Naive thymus-derived CD8-positive, alpha-beta T cell (primary cell): ENCODE results near the gene CA4. TPM values are rescaled to one million over a fixed set of nuclear protein-coding genes. Genes with fewer than 3 reads are reported as not detected.
"Not testable (repeated sequence)": the region's sequence is repeated elsewhere in the genome, so short reads cannot be mapped to it uniquely, and the experiment has no call there.

Source experiments
- ATAC-seq, 2 donors: fragments of 150-1000 bp; cut with Tn5 transposase in 1 of 2; sonication (Bioruptor Pico), chemical (Tn5 transposase) in 1 of 2; 1 replicate in 1 of 2; 2 replicates in 1 of 2; pipeline ENCODE4 v1.10.0; 2021; ENCODE audit warnings: mild to moderate bottlenecking in 2 of 2, moderate library complexity in 2 of 2
- POLR2A ChIA-PET: fragments of 350-600 bp; sonication (Branson Sonifier 250); formaldehyde crosslinking; loops from one replicate; lab custom pipeline; 2021; ENCODE audit warnings: antibody characterized with exemption; lab: Charles Lee
- DNase-seq, 10 donors: peaks; one replicate each; pipeline versions ENCODE4 v3.0.0 to v3.0.0-alpha.2; 2020 to 2022
- H3K27ac Mint-ChIP-seq, 10 donors: one replicate each; pipeline ENCODE4 v1.8.0; 2020 to 2022; ENCODE audit warnings: mild to moderate bottlenecking in 10 of 10, mixed read lengths in 10 of 10, moderate library complexity in 4 of 10, inconsistent platforms in 1 of 10
- H3K27me3 Mint-ChIP-seq, 5 donors: one replicate each; pipeline ENCODE4 v1.8.0; 2021 to 2022; ENCODE audit warnings: mixed read lengths in 5 of 5
- H3K36me3 Mint-ChIP-seq, 3 donors: one replicate each; pipeline ENCODE4 v1.8.0; 2020 to 2022; ENCODE audit warnings: mixed read lengths in 3 of 3, mild to moderate bottlenecking in 2 of 3, inconsistent platforms in 1 of 3
- H3K4me1 Mint-ChIP-seq, 4 donors: one replicate each; pipeline ENCODE4 v1.8.0; 2021 to 2022; ENCODE audit warnings: mixed read lengths in 4 of 4
- H3K4me3 Mint-ChIP-seq, 10 donors: one replicate each; pipeline ENCODE4 v1.8.0; 2020 to 2022; ENCODE audit warnings: mild to moderate bottlenecking in 10 of 10, mixed read lengths in 10 of 10, moderate library complexity in 6 of 10, inconsistent platforms in 1 of 10
- H3K9me3 Mint-ChIP-seq, 9 donors: one replicate each; pipeline ENCODE4 v1.8.0; 2020 to 2022; ENCODE audit warnings: mixed read lengths in 9 of 9, mild to moderate bottlenecking in 3 of 9, inconsistent platforms in 1 of 9, moderate library complexity in 1 of 9
- polyA plus RNA-seq, 3 donors: library from polyadenylated mRNA; unstranded; fragments of 300-500 nt; fragmentation: Illumina TruSeq; gene quantifications; one replicate each; pipeline ENCODE4 v1.2.3, GENCODE V29; 2021
- total RNA-seq, 8 experiments: library from RNA in 2 of 8; stranded (reverse) in 2 of 8; gene quantifications; one replicate each; pipeline ENCODE4 v1.2.3 and lab custom pipeline; 2021 to 2026

The CA4 gene
- total and polyA plus RNA-seq, 5 experiments from 2014 or later: not detected

DNA sequence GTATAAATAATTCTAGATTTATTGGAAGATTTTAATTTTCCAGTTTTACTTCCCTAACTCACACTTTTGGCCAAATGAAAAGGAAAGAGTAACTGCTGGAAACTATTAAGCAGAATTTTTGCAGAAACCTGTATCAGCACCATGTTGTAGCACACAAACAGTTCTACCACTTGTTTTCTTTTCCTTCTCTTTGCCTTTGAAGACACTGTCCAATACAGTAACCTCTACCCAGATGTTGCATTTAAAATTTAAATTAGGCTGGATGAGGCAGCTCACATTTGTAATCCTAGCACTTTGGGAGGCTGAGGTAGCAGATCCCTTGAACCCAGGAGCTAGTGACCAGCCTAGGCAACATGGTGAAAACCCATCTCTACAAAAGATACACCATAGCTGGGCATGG lies 56.0 kb downstream of the CA4 start:
- H3K36me3 Mint-ChIP-seq: peaks cover 0 to 50% (median 7%) of the 10 kb centered on the region in 3 donors
- POLR2A ChIA-PET, ATAC-seq, H3K27ac Mint-ChIP-seq, H3K27me3 Mint-ChIP-seq, H3K4me3 Mint-ChIP-seq, H3K9me3 Mint-ChIP-seq, H3K4me1 Mint-ChIP-seq, DNase-seq: not testable (repeated sequence)

DNA sequence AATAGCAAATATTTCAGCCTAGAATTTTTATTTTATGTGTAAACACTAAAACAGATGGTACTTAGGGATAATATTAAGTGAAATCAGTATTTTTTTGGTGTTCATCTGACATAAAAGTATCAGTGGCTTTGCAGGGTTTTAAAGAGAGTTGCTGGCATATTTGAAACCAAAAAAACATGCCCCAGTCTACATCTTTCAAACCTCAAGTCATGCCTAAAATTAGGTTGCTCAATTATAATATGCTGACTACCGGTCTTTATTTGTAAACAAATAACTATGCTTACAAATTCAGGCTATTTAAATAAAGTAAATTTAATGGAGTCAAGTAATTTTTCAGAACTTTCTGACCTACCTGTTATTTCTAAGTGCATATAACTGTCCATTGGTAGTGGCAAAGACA lies 58.5 kb downstream of the CA4 start:
- H3K4me3 Mint-ChIP-seq, POLR2A ChIA-PET, ATAC-seq, H3K27ac Mint-ChIP-seq, DNase-seq, H3K27me3 Mint-ChIP-seq, H3K9me3 Mint-ChIP-seq, H3K4me1 Mint-ChIP-seq: not testable (repeated sequence)
- peaks cover 0 to 44% (median 7%) of the 10 kb centered on the region in 3 donors for H3K36me3 Mint-ChIP-seq

Other genes with a start within 250 kb of the CA4 start
- 10 to 100 TPM; 44.9 to 47.7 TPM for gene RNFT1, start 185.2 kb upstream of the CA4 start, total RNA-seq
- 10 to 100 TPM; 24.2 to 30.6 (median 26.4) TPM for gene RNFT1, start 185.2 kb upstream of the CA4 start, polyA plus RNA-seq
- 10 to 100 TPM; 16.4 to 22.1 TPM for gene HEATR6, start 71.1 kb upstream of the CA4 start, total RNA-seq
- gene HEATR6, start 71.1 kb upstream of the CA4 start, polyA plus RNA-seq: 1 to 10 TPM; 7.0 to 9.6 (median 7.6) TPM
- gene USP32, start 242.2 kb downstream of the CA4 start, total RNA-seq: 10 to 100 TPM; 35.9 to 36.6 TPM
- gene USP32, start 242.2 kb downstream of the CA4 start, polyA plus RNA-seq: 1 to 10 TPM; 3.9 to 5.6 (median 5.4) TPM